ENCODE results near the gene TPM2. TPM values are rescaled to one million over a fixed set of nuclear protein-coding genes. Genes with fewer than 3 reads are reported as not detected.

The TPM2 gene
- total RNA-seq (ENCODE audit: insufficient read depth, low replicate concordance) = 2,993 TPM

- DNase-seq (ENCODE audit: low spot score) = peak; percentile 92
These were observed at the start of gene TPM2 for GRCh38 chr9:35689542-35690293. TSS of gene TPM2 (minus strand) at chr9:35689925. CDS start at chr9:35689817, 108 bp downstream.

- no peak for DNase-seq (ENCODE audit: low spot score)
These were observed 49.2 kb upstream of the TPM2 start for GRCh38 chr9:35738924-35739323.

GRCh38 chr9:35738186-35738585, 48.5 kb upstream of the TPM2 start:
- DNase-seq (ENCODE audit: low spot score) = no peak

DNA sequence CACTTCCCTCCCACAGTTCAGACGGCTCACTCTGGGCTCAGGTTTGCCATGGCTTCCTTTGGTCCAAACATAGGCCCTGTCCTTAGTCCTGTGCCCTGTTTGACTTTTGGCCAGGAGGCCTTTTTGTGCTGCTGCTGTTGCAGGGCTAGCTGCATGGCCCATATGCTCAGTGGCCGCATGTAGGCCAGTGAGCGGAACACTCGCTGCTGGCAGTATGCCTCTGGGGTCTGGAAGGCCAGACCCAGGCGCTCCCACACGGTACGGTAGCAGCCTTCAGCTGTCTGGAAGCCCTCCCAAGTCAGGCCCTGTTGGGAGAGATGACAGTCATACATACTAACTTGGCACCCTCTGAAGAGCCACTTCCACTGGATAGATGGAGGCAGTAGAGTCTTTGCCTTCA, 47.4 kb upstream of the TPM2 start:
- no peak for DNase-seq (ENCODE audit: low spot score)

DNA sequence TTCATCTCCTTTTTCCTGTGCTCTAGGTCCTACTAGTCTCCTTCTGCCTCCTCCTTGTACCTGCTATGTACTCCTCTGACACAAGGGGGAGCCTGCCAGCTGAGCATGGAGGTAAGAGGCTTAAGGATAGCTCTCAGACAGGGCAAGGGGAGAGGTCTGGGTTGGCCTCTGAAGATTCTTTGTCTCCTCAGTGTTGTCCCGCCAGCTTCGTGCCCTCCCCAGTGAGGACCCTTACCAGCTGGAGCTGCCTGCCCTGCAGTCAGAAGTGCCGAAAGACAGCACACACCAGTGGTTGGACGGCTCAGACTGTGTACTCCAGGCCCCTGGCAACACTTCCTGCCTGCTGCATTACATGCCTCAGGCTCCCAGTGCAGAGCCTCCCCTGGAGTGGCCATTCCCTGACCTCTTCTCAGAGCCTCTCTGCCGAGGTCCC, 46.5 kb upstream of the TPM2 start:
- peak; percentile 70 for DNase-seq (ENCODE audit: low spot score)

- no peak for DNase-seq (ENCODE audit: low spot score)
These were observed 44.4 kb upstream of the TPM2 start for GRCh38 chr9:35734096-35734495.

GRCh38 chr9:35732800-35733541, 43.2 kb upstream of the TPM2 start:
- peak; percentile 54 for DNase-seq (ENCODE audit: low spot score)

DNA sequence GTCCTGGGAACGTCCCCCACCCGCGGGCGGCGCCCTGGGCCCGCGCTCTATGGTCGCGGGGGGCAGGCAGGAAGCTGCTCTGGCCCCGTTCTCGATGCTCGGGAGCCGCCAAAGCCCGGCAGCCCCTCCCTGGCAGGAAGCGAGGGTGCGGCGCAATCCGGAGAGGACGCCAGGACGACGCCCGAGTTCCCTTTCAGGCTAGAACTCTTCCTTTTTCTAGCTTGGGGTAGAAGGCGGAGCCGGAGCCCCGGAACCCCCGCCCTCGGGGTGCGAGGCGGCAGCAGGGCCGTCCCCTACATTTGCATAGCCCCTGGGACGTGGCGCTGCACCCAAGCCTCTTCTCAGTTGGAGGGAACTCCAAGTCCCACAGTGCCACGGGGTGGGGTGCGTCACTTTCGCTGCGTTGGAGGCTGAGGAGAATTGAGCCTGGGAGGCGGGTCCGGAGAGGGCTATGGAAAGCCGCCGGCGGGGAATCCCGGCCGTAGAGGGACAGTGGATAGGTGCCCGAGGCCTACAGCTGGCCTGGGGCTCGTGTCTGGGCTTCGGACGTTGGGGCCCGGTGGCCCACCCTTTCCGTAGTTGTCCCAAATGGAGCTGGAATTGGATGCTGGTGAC, 42.6 kb upstream of the TPM2 start, which contains the start of the genes CREB3 and TLN1:
TSS of gene CREB3 (plus strand) at position 482 of the 615 bp plus-strand sequence. CDS start at position 589, 107 bp downstream.
TSS of gene TLN1 (minus strand) at position 11 of the 615 bp plus-strand sequence. CDS start 6,501 bp downstream, outside the sequence.
- peak; percentile 100 for DNase-seq (ENCODE audit: low spot score)

DNA sequence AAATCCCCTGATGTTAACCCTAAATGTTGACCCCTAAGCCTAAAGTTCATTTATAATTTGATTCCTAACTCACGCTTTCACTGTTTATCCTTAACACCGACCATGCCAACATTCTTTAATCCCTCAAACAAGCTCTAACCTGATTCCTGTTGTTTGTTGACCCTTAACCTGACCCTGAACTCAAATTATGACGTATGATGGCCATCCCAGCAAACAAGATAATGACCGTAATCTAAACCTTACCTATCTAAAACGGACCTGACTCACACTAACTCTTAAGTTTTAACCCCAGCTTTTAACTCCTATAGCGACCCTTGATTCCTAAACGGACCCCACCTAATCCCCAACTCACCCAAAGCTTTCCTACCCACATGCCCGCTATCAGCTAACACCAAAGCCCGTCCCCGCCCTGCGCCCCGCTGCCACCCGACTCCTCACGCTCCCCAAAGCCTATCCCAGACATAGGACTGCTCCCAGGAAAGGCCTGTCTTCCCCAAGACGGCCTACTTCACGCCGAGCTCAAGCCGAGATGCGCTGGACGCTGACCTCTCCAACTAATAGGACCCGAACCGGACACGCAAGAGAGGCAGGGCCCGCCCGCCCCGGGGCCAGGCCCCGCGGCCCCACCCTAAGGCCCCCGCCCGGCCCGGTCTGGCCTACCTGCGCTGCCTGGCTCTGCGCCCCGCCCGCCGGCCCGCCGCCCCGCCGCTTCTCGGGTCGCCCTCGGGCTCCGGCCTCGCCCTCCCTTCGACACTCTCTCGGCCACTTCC, 41.9 kb upstream of the TPM2 start:
- DNase-seq (ENCODE audit: low spot score) = no peak

- no peak for DNase-seq (ENCODE audit: low spot score)
These were observed 40.7 kb upstream of the TPM2 start for GRCh38 chr9:35730486-35730854.

DNA sequence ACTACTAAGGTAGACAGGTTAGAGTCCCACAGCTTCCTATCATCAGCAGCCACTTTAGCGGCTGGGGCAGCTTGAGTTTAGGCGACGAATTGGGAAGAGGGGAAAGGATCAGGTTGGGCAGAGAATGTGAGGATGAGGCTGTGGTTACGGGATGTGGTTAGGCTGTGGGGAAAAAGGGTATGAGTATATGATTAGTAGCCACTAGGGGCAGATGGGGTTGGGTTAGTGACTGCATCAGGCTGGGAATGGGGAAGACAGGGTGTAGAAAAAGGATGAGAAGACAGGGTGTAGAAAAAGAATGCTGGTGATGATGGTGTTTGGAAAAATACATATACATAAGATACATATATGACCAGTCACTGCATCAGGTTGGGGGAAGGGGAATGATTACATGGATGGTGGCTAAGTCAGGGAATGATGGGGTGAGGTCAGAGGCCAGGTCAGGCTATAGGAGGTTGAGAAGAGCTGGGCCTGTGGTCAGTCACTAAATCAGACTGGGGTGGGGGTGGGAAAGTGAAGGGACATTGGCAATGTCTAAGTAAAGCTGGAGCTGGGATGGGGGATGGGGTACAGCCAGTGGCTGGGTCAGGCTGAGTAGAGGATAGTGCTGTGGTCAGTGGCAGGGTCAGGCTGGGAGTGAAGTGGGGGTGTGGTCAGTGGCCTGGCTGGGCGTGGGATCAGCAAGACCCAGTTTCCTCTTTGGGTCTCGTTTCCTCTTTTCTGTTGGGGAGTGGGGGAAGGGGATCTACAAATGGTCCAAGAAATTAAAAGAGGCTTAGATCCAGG, 40.2 kb upstream of the TPM2 start:
- DNase-seq (ENCODE audit: low spot score) = peak; percentile 76

DNA sequence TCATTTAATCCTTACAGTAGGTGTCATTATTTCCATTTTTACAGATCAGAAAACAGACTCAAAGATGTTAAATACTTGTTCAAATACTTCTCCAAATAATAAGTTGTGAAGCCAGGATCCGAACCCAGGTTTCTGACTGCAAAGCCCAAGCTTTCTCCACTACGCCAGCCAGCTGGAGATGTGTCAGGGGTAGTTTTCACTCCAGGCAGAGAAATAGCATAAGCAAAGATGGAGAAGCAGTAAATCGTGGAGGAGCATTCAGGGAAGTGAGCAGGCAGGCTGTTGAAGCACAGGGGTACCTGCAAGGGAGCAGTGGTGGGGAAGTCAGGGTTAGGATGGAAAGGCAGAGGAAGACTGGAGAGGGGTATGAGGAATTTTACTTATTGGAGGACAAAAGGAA, 39.4 kb upstream of the TPM2 start:
- no peak for DNase-seq (ENCODE audit: low spot score)

DNA sequence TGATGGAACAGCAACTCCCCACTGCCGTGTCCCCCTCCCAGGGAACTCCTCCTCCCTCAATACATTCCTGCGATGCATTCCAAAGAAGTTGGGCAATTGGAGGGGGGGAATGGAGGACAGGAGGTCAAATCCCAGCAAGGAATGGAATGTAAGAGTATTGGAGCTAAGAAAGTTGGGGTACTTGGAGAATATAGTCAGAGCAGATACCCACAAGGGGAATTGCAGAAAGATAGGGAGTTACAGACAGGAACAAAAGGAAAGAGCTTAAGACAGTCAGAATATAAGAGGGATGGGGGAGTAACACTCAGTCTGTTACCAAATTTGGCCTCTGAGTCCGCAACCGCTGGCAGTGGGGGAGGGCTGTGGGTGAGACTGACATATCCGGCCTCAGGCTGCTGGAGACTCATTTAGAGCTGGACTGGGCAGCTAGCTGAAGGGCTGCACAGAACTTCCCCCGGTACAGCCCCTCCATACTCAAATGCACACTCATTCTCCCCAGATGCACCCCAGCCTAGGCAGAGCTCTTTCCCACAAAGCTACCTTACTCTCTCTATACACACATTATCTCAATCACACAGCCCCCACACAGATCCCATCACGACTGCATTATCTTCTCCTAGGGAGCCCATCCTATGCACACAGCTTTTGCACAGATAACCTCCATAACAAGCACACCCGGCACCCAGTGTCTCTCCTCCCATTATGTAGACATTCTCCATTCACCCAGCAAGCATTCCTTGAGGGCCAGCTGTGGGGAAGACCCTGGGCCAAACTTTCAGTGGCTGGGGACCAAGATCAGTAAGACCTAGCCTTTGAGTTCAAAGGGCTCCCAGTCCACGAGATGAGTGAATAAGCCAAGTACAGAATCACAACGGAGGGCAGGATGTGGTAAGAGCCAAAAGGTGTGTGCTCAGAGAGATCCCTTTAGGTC, 38.6 kb upstream of the TPM2 start:
- DNase-seq (ENCODE audit: low spot score) = peak; percentile 92

DNA sequence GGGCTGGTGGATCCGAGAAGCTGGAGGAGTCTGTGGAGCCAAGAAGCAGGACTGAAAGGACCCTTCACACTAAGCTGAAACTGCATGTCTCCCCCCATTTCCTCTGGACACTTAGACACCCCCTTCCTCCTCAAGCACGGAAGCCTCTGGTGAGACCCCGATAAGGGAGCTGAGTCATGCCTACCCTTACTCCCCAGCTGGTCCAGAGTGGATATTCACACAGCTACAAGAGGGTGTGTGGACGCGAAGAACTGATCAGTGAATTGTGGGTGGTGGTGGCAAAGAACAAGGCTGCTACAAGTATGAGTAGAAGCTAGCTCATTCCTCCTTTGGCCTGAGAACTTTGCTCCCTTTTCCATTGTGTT, 37.9 kb upstream of the TPM2 start:
- DNase-seq (ENCODE audit: low spot score) = no peak

- DNase-seq (ENCODE audit: low spot score) = peak; percentile 59
These were observed 37.2 kb upstream of the TPM2 start for GRCh38 chr9:35726931-35727330.

DNA sequence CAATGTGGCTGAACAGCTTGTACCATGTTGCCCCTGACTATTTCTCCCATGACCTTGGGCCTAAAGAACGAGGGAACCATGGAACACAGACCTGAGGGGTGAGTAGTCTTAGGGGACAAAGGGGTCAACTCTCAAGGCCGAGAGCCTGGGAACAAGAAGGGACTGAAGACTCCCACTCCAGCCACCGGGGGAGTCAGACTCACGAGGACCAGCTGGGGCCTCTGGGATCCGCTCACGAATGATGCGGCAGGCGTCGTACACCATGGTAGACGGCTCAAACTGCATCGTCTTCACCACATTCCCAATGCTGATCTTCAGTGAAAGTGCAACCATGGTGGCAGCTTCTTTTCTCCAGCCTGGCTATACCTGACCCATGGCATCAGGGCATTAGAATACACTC, 35.6 kb upstream of the TPM2 start:
- no peak for DNase-seq (ENCODE audit: low spot score)

DNA sequence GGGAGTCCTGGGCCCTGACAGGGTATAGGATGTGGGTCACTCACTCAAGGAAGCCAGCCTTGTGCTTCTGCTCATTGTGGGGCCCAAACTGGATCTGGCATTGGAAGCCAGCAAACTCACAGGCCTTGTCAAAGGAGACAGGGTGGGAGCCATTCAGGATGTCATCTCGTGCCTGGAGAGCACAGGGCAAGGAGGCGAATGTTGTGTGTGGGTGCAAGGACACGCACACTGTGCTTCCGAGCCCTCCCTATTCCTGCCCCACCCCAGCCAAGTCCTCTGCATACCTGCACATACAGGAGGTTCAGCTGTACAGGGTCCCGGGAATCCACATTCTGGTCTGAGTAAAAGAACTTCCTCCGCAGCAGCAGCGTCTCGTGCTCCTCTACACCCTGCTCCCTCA, 34.2 kb upstream of the TPM2 start:
- DNase-seq (ENCODE audit: low spot score) = no peak

- DNase-seq (ENCODE audit: low spot score) = no peak
These were observed 33.7 kb upstream of the TPM2 start for GRCh38 chr9:35723426-35723825.

- no peak for DNase-seq (ENCODE audit: low spot score)
These were observed 29.8 kb upstream of the TPM2 start for GRCh38 chr9:35719546-35719945.
